Endothelial cell of umbilical vein (primary cell): ENCODE data around the gene APOBEC2. TPM values are rescaled to one million over a fixed set of nuclear protein-coding genes. Genes with fewer than 3 reads are reported as not detected.

Experiments
- BruUV-seq: library from RNA; stranded (reverse); fragments of 400-500 nt; replicated peaks from 2 replicates; lab custom pipeline; 2021; lab: Mats Ljungman, UMichigan
- CTCF ChIA-PET: fragments of 300-600, 350-600 bp; sonication (Branson Sonifier 250); formaldehyde crosslinking; loops from one replicate; lab custom pipeline; 2021; ENCODE audit warnings: antibody characterized with exemption, inconsistent platforms; lab: Charles Lee
- POLR2A ChIA-PET: fragments of 300-600, 350-600 bp; sonication (Branson Sonifier 250); formaldehyde crosslinking; loops from one replicate; lab custom pipeline; 2021; ENCODE audit warnings: antibody characterized with exemption, inconsistent platforms; lab: Charles Lee
- DNase-seq: peaks from one replicate; pipeline ENCODE4 v3.0.0-alpha.2; 2011; ENCODE audit warnings: low read depth, low spot score
- FAIRE-seq: peaks from 2 replicates; lab custom pipeline; 2011; peaks lifted over from hg19 to GRCh38; lab: Jason Lieb, UNC
- H2AFZ ChIP-seq: 2 replicates; pipeline ENCODE4 v1.6.0; 2012; ENCODE audit warnings: low read depth, low read length, control low read depth, inconsistent platforms
- H3K27ac ChIP-seq: 2 replicates; pipeline ENCODE4 v1.5.1; 2011; ENCODE audit warnings: low read depth, mild to moderate bottlenecking, control low read depth, low read length, moderate library complexity; ENCODE audit not compliant: insufficient read depth
- H3K27me3 ChIP-seq, 2 experiments: 2 replicates each; pipeline versions ENCODE4 v1.6.0 to v1.6.1; 2011; ENCODE audit warnings: low read length in 2 of 2, mixed read lengths in 1 of 2; ENCODE audit not compliant: control insufficient read depth in 2 of 2, insufficient read depth in 2 of 2
- H3K36me3 ChIP-seq, 2 experiments: 2 replicates in 1 of 2; 3 replicates in 1 of 2; pipeline ENCODE4 v1.5.1; 2011; ENCODE audit warnings: low read length in 2 of 2, mild to moderate bottlenecking in 1 of 2, moderate library complexity in 1 of 2; ENCODE audit not compliant: control insufficient read depth in 2 of 2, insufficient read depth in 2 of 2; ENCODE audit errors: extremely low read depth in 1 of 2
- H3K4me1 ChIP-seq: 3 replicates; pipeline ENCODE4 v1.5.1; 2011; ENCODE audit warnings: mild to moderate bottlenecking, low read length; ENCODE audit not compliant: control insufficient read depth, insufficient read depth; ENCODE audit errors: extremely low read depth
- H3K4me2 ChIP-seq: 2 replicates; pipeline ENCODE4 v1.6.1; 2011; ENCODE audit warnings: low read length, control low read depth, mixed read lengths; ENCODE audit not compliant: insufficient read depth
- H3K4me3 ChIP-seq, 3 experiments: fragments of 200-600 bp in 1 of 3; sonication (generic), shearing (Covaris generic) in 1 of 3; replicated peaks in 1 of 3; 2 replicates each; pipeline ENCODE4 v1.5.1; 2011 to 2016; ENCODE audit warnings: control low read depth in 3 of 3, low read length in 3 of 3, mild to moderate bottlenecking in 2 of 3, inconsistent platforms in 1 of 3, low read depth in 1 of 3, moderate library complexity in 1 of 3; ENCODE audit not compliant: insufficient read depth in 1 of 3
- H3K79me2 ChIP-seq: 2 replicates; pipeline ENCODE4 v1.6.0; 2012; ENCODE audit warnings: low read length, inconsistent platforms; ENCODE audit not compliant: control insufficient read depth, insufficient read depth
- H3K9ac ChIP-seq: replicated peaks from 2 replicates; pipeline ENCODE3; 2011; ENCODE audit warnings: low read length, control low read depth; ENCODE audit not compliant: insufficient read depth; ENCODE audit errors: extremely low read depth
- H3K9me1 ChIP-seq: replicated peaks from 3 replicates; pipeline ENCODE4 v1.6.0; 2011; ENCODE audit warnings: mild to moderate bottlenecking, low read length; ENCODE audit not compliant: control insufficient read depth, insufficient read depth; ENCODE audit errors: extremely low read depth
- H3K9me3 ChIP-seq: replicated peaks from 2 replicates; pipeline ENCODE4 v1.5.1; 2012; ENCODE audit warnings: low read length, inconsistent platforms; ENCODE audit not compliant: control insufficient read depth, insufficient read depth
- H4K20me1 ChIP-seq: replicated peaks from 2 replicates; pipeline ENCODE3; 2011; ENCODE audit warnings: mild to moderate bottlenecking, low read length; ENCODE audit not compliant: control insufficient read depth, insufficient read depth; ENCODE audit errors: extremely low read depth
- CTCF ChIP-seq, 2 donors: IDR thresholded peaks; 1 replicate in 1 of 2; 2 replicates in 1 of 2; pipeline ENCODE4 v1.5.1; 2011; ENCODE audit warnings: low read length in 2 of 2, mild to moderate bottlenecking in 2 of 2, moderate library complexity in 2 of 2, control low read depth in 1 of 2, inconsistent platforms in 1 of 2, low read depth in 1 of 2; ENCODE audit not compliant: insufficient read depth in 1 of 2; ENCODE audit errors: extremely low read depth in 1 of 2
- EZH2 ChIP-seq: IDR thresholded peaks from 2 replicates; pipeline ENCODE4 v1.6.1; 2012; ENCODE audit warnings: borderline replicate concordance, low read depth, mild to moderate bottlenecking, moderate library complexity, low read length, inconsistent platforms; ENCODE audit not compliant: severe bottlenecking
- FOS ChIP-seq: IDR thresholded peaks from 2 replicates; pipeline ENCODE4 v1.6.1; 2011; ENCODE audit warnings: mild to moderate bottlenecking, low read length, moderate library complexity, borderline replicate concordance; ENCODE audit not compliant: insufficient read depth
- GATA2 ChIP-seq: IDR thresholded peaks from 2 replicates; pipeline ENCODE4 v1.7.0; 2011; ENCODE audit warnings: low read depth, mild to moderate bottlenecking, moderate library complexity, mixed read lengths, low read length; ENCODE audit not compliant: insufficient read length, insufficient read depth
- JUN ChIP-seq: IDR thresholded peaks from 2 replicates; pipeline ENCODE4 v1.6.1; 2011; ENCODE audit warnings: borderline replicate concordance, low read depth; ENCODE audit not compliant: insufficient read length, insufficient read depth
- MAX ChIP-seq: IDR thresholded peaks from 2 replicates; pipeline ENCODE4 v1.6.1; 2011; ENCODE audit not compliant: insufficient read depth, insufficient read length
- MYC ChIP-seq: IDR thresholded peaks from one replicate; pipeline ENCODE4 v1.6.1; 2011; ENCODE audit warnings: mild to moderate bottlenecking, low read depth, low read length
- POLR2A ChIP-seq: IDR thresholded peaks from 2 replicates; pipeline ENCODE4 v1.6.1; 2012; ENCODE audit warnings: low read depth, mild to moderate bottlenecking, control low read depth, low read length
- POLR2AphosphoS5 ChIP-seq: IDR thresholded peaks from 2 replicates; pipeline ENCODE4 v1.6.1; 2012; ENCODE audit warnings: low read depth, mild to moderate bottlenecking, control low read depth, low read length, moderate library complexity; ENCODE audit not compliant: insufficient read depth
- dilution Hi-C: fragments of 300-500 bp; cut with MboI; formaldehyde crosslinking; loops from one replicate; pipeline ENCODE4 v1.15.0; 2019; ENCODE audit warnings: low sequenced_read_pairs; ENCODE audit not compliant: extremely low pct_ligation_motif_present
- intact Hi-C: fragments of 100-400 bp; cut with micrococcal nuclease; formaldehyde crosslinking; loops from one replicate; pipeline ENCODE4 v1.10.0; 2022
- polyA plus RNA-seq, 4 experiments: library from polyadenylated mRNA; depleted of rRNA in 3 of 4; stranded (reverse) in 3 of 4; unstranded in 1 of 4; fragments of >200 nt; gene quantifications; 2 replicates each; pipeline versions ENCODE4 v1.2.1 to v1.2.3, GENCODE V29; 2011 to 2012; ENCODE audit warnings: missing spikeins in 1 of 4
- total RNA-seq: library from RNA; stranded (reverse); gene quantifications from 2 replicates; pipeline ENCODE4 v1.2.3, GENCODE V29; 2021

APOBEC2 gene
- total and polyA plus RNA-seq, 2 donors (not counting 3 experiments of a cell fraction or from before 2014, with no cell fraction given), result not detected

- intact Hi-C loops (no loop called here), dilution Hi-C loops (no loop called here)
- H3K27ac ChIP-seq, result no peak overlapping the region
- no peaks in the 10 kb centered on the region for H4K20me1 ChIP-seq
- no peaks in the 10 kb centered on the region for H3K9me3 ChIP-seq
- H3K4me1 ChIP-seq, result no peaks in the 10 kb centered on the region
- H3K4me2 ChIP-seq, result no peak overlapping the region
- no peak overlapping the region for H3K4me3 ChIP-seq
- CTCF ChIA-PET, result no interaction called here
- H3K9me1 ChIP-seq, result no peaks in the 10 kb centered on the region
- no peaks in the 10 kb centered on the region for H3K27me3 ChIP-seq
- no peak for TF ChIP-seq FOS
- no peak for TF ChIP-seq CTCF (IDR thresholded peaks at IDR 0.05; ENCODE audit: extremely low read depth in 1 of 2, insufficient read depth in 1 of 2, low read depth in 1 of 2, low read length in 2 of 2)
- TF ChIP-seq MYC, result no peak
- TF ChIP-seq POLR2AphosphoS5, result no peak
- no peak for TF ChIP-seq EZH2
- no peak for TF ChIP-seq MAX
- no peak for TF ChIP-seq JUN
- TF ChIP-seq GATA2, result no peak
- no peak for TF ChIP-seq POLR2A
- H2AFZ ChIP-seq, result no peak overlapping the region
- H3K79me2 ChIP-seq, result no peaks in the 10 kb centered on the region
- no peak for FAIRE-seq
- POLR2A ChIA-PET, result no interaction called here
- BruUV-seq, result no TSS peak
- no peaks in the 10 kb centered on the region for H3K36me3 ChIP-seq
- H3K9ac ChIP-seq, result no peak overlapping the region
- DNase-seq, result no peak
Measured at GRCh38 chr6:41111017-41111416, 58.0 kb downstream of the APOBEC2 start.

Other genes starting within 250 kb of the APOBEC2 start
- 0.20 and 0.32 TPM in 2 replicates for gene UNC5CL, start 14.0 kb upstream of the APOBEC2 start, total RNA-seq
- gene UNC5CL, start 14.0 kb upstream of the APOBEC2 start, polyA plus RNA-seq, result 0.11 and 0.14 TPM in 2 replicates
- gene TSPO2, start 10.7 kb upstream of the APOBEC2 start, total RNA-seq, result not detected in 2 replicates
- gene TSPO2, start 10.7 kb upstream of the APOBEC2 start, polyA plus RNA-seq, result not detected in 2 replicates
- gene OARD1, start 19.2 kb downstream of the APOBEC2 start, total RNA-seq, result 11.1 and 13.0 TPM in 2 replicates
- 3.5 and 5.2 TPM in 2 replicates for gene OARD1, start 19.2 kb downstream of the APOBEC2 start, polyA plus RNA-seq
- gene NFYA, start 19.8 kb downstream of the APOBEC2 start, total RNA-seq, result 29.0 and 30.9 TPM in 2 replicates
- 12.2 and 13.1 TPM in 2 replicates for gene NFYA, start 19.8 kb downstream of the APOBEC2 start, polyA plus RNA-seq
- gene TREML1, start 101.1 kb downstream of the APOBEC2 start, total RNA-seq, result not detected in 2 replicates
- not detected in 2 replicates for gene TREML1, start 101.1 kb downstream of the APOBEC2 start, polyA plus RNA-seq
- gene TREM2, start 109.9 kb downstream of the APOBEC2 start, total RNA-seq, result not detected in 2 replicates
- gene TREM2, start 109.9 kb downstream of the APOBEC2 start, polyA plus RNA-seq, result not detected in 2 replicates
- gene TREML2, start 147.9 kb downstream of the APOBEC2 start, total RNA-seq, result not detected in 2 replicates
- gene TREML2, start 147.9 kb downstream of the APOBEC2 start, polyA plus RNA-seq, result not detected in 2 replicates
- not detected in 2 replicates for gene TREML4, start 175.1 kb downstream of the APOBEC2 start, total RNA-seq
- gene TREML4, start 175.1 kb downstream of the APOBEC2 start, polyA plus RNA-seq, result not detected in 2 replicates
- gene TREM1, start 233.5 kb downstream of the APOBEC2 start, total RNA-seq, result not detected in 2 replicates
- gene TREM1, start 233.5 kb downstream of the APOBEC2 start, polyA plus RNA-seq, result not detected in 2 replicates